Esophagus squamous epithelium (tissue), 5 donors: ENCODE results near the gene SLC13A1. TPM values are rescaled to one million over a fixed set of nuclear protein-coding genes. Genes with fewer than 3 reads are reported as not detected.

Source experiments
- DNase-seq: peaks from one replicate; lab custom pipeline; 2025; lab: John Stamatoyannopoulos, UW
- H3K27ac ChIP-seq, 4 donors: fragments of 200-600 bp; sonication (generic); one replicate each; pipeline ENCODE4 v1.5.1; 2016 to 2019; ENCODE audit warnings: mild to moderate bottlenecking in 1 of 4
- H3K27me3 ChIP-seq, 4 donors: fragments of 200-600 bp; sonication (generic); 1 replicate in 3 of 4; 2 replicates in 1 of 4; pipeline versions ENCODE4 v1.5.1 to v1.6.0; 2017 to 2021; ENCODE audit warnings: antibody characterized with exemption in 1 of 4
- H3K36me3 ChIP-seq, 3 donors: fragments of 200-600 bp; sonication (generic); one replicate each; pipeline ENCODE4 v1.5.1; 2016 to 2019
- H3K4me1 ChIP-seq, 3 donors: fragments of 200-600 bp; sonication (generic); one replicate each; pipeline ENCODE4 v1.5.1; 2017 to 2019
- H3K4me3 ChIP-seq, 4 donors: fragments of 200-600 bp; sonication (generic); 1 replicate in 3 of 4; 2 replicates in 1 of 4; pipeline ENCODE4 v1.5.1; 2016 to 2019; ENCODE audit warnings: mild to moderate bottlenecking in 2 of 4, moderate library complexity in 1 of 4
- H3K9me3 ChIP-seq, 3 donors: fragments of 200-600 bp; sonication (generic); one replicate each; pipeline ENCODE4 v1.5.1; 2016 to 2019
- POLR2A ChIP-seq, 4 donors: fragments of 450-650 bp; IDR thresholded peaks; one replicate each; pipeline ENCODE4 v1.6.1; 2017; ENCODE audit warnings: antibody characterized with exemption in 4 of 4, mild to moderate bottlenecking in 4 of 4, moderate library complexity in 3 of 4
- WGBS, 2 donors: methylation state at CpG; one replicate each; pipeline ENCODE4 v1.1.5; 2018; 5-methylcytosine and 5-hydroxymethylcytosine counted together
- intact Hi-C: fragments of 100-400 bp; cut with DNase I; formaldehyde crosslinking; loops from one replicate; pipeline ENCODE4 v1.15.0; 2022
- total RNA-seq, 4 donors: library from RNA; depleted of rRNA; stranded (reverse); fragments of >200 nt; gene quantifications; one replicate each; pipeline ENCODE4 v1.1.0, GENCODE V29; 2016
- TF ChIP-seq, protein P1 (sequence below), 6 experiments: fragments of 450-650 bp in 4 of 6; fragments of 200-600 bp in 2 of 6; sonication (generic) in 2 of 6; IDR thresholded peaks; one replicate each; pipeline ENCODE4 v1.5.1; 2016 to 2019; ENCODE audit warnings: antibody characterized with exemption in 6 of 6, mild to moderate bottlenecking in 4 of 6, moderate library complexity in 4 of 6
- donor health status: DM: yes; HTN: yes; CAD: no.

SLC13A1 gene
- total RNA-seq, 4 donors from 2014 or later = not detected

DNA sequence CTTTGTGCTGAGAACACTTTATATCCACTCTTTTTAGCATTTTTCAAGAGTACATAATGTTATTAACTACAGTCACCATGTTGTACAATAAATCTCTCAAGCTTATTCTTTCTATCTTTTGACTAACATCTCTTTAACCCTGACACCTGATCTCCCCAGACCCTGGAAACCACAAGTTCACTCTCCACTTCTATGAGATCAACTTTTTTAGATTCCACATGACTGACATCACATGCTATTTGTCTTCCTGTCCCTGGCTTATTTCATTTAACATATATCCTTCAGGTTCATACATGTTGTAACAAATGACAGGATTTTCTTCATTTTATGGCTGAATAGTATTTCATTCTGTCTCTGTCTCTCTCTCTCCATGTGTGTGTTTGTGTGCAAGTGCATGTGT is 15.5 kb downstream of the SLC13A1 start:
- Histone ChIP-seq H3K36me3 (no peaks in the 10 kb centered on the region), H3K27ac (no peak overlapping the region), H3K9me3 (peaks cover 0 to 9% (median 0%) of the 10 kb centered on the region in 3 donors), H3K27me3 (no peaks in the 10 kb centered on the region), H3K4me3 (no peak overlapping the region), H3K4me1 (no peaks in the 10 kb centered on the region)
- TF ChIP-seq POLR2A (IDR thresholded peaks at IDR 0.05) = no peak
- TF ChIP-seq, protein P1, sequence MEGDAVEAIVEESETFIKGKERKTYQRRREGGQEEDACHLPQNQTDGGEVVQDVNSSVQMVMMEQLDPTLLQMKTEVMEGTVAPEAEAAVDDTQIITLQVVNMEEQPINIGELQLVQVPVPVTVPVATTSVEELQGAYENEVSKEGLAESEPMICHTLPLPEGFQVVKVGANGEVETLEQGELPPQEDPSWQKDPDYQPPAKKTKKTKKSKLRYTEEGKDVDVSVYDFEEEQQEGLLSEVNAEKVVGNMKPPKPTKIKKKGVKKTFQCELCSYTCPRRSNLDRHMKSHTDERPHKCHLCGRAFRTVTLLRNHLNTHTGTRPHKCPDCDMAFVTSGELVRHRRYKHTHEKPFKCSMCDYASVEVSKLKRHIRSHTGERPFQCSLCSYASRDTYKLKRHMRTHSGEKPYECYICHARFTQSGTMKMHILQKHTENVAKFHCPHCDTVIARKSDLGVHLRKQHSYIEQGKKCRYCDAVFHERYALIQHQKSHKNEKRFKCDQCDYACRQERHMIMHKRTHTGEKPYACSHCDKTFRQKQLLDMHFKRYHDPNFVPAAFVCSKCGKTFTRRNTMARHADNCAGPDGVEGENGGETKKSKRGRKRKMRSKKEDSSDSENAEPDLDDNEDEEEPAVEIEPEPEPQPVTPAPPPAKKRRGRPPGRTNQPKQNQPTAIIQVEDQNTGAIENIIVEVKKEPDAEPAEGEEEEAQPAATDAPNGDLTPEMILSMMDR (IDR thresholded peaks at IDR 0.05) = no peak
- DNase-seq = no peak
- intact Hi-C loops = no loop called here

- intact Hi-C loops = no loop called here
- whole genome bisulfite sequencing, 2 donors = 88 to 97% methylated on average over 2 of the region's 2 CpGs
- Histone ChIP-seq H3K4me1 (no peaks in the 10 kb centered on the region), H3K36me3 (no peaks in the 10 kb centered on the region), H3K4me3 (no peak overlapping the region), H3K27me3 (no peaks in the 10 kb centered on the region), H3K27ac (no peak overlapping the region), H3K9me3 (peaks cover 0 to 9% (median 0%) of the 10 kb centered on the region in 3 donors)
- TF ChIP-seq, protein P1 (IDR thresholded peaks at IDR 0.05) = no peak
- no peak for TF ChIP-seq POLR2A (IDR thresholded peaks at IDR 0.05)
- no peak for DNase-seq
These were observed 16.3 kb downstream of the SLC13A1 start for GRCh38 chr7:123183431-123183830.

DNA sequence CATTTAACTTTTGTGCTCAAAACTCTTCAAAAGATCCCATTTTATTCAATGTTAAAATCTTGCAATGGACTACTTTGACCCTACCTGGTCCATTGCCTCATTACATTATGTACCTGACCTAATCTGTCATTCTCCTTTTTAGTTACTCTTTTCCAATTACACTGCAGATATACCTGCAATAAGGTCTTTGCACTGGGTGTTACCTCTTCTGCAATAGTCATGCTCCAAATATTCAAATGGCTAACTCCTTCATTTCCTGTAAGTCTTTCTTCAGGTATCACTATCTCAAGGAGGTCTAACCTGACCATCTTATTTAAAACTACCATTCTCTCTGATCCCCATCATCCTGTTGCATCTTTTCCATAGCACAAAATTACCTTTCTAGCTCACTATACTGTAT is 22.3 kb downstream of the SLC13A1 start:
- Histone ChIP-seq H3K4me3 (no peak overlapping the region), H3K36me3 (no peaks in the 10 kb centered on the region), H3K4me1 (no peaks in the 10 kb centered on the region), H3K27ac (no peak overlapping the region), H3K27me3 (no peaks in the 10 kb centered on the region), H3K9me3 (no peaks in the 10 kb centered on the region)
- TF ChIP-seq POLR2A (IDR thresholded peaks at IDR 0.05) = no peak
- TF ChIP-seq, protein P1 (IDR thresholded peaks at IDR 0.05) = no peak
- intact Hi-C loops = no loop called here
- no peak for DNase-seq

- no peak overlapping the region for H3K27ac ChIP-seq
- TF ChIP-seq, protein P1 (IDR thresholded peaks at IDR 0.05) = no peak
- TF ChIP-seq POLR2A (IDR thresholded peaks at IDR 0.05) = no peak
- 82 to 86% methylated on average over 12 to 14 of the region's 15 CpGs for WGBS, 2 donors
- no peaks in the 10 kb centered on the region for H3K36me3 ChIP-seq
- no peaks in the 10 kb centered on the region for H3K9me3 ChIP-seq
- H3K4me1 ChIP-seq = no peaks in the 10 kb centered on the region
- no peaks in the 10 kb centered on the region for H3K27me3 ChIP-seq
- no peak overlapping the region for H3K4me3 ChIP-seq
- intact Hi-C loops = no loop called here
- no peak for DNase-seq
These were observed 29.2 kb downstream of the SLC13A1 start for GRCh38 chr7:123170333-123171246.

- WGBS, 2 donors = 72 to 75% methylated on average over 6 to 8 of the region's 8 CpGs
- no peaks in the 10 kb centered on the region for H3K4me1 ChIP-seq
- no peaks in the 10 kb centered on the region for H3K27me3 ChIP-seq
- H3K36me3 ChIP-seq = no peaks in the 10 kb centered on the region
- intact Hi-C loops = no loop called here
- no peaks in the 10 kb centered on the region for H3K9me3 ChIP-seq
- no peak overlapping the region for H3K27ac ChIP-seq
- TF ChIP-seq, protein P1 (IDR thresholded peaks at IDR 0.05) = no peak
- no peak for TF ChIP-seq POLR2A (IDR thresholded peaks at IDR 0.05)
- DNase-seq = no peak
- no peak overlapping the region for H3K4me3 ChIP-seq
These were observed 30.7 kb downstream of the SLC13A1 start for GRCh38 chr7:123169065-123169464.
